Head of caudate nucleus (tissue), 42 donors: ENCODE data around the gene PCBP2.
"Not testable (repeated sequence)": the region's sequence is repeated elsewhere in the genome, so short reads cannot be mapped to it uniquely, and the experiment has no call there.

Experiments used
- DNase-seq, 42 donors: peaks; one replicate each; pipeline versions ENCODE4 v3.0.0 to v3.0.0-alpha.2; 2020 to 2021; ENCODE audit warnings: mixed read lengths in 7 of 42
- intact Hi-C: fragments of 100-400 bp; cut with DNase I; formaldehyde crosslinking; loops from one replicate; pipeline ENCODE4 v1.15.0; 2022

The PCBP2 gene

GRCh38 chr12:53451661-53452158, at the start of gene PCBP2:
Gene PCBP2, plus strand, starts transcription at chr12:53452102. Its CDS starts 2,699 bp downstream, at chr12:53454801.
- intact Hi-C loops: loop anchor here (1.0 to 5.0 kb wide), 2 partner anchors 10 to 41 kb away; partner anchors contain the start of gene PRR13
- peak; percentile 98 to 100 (median 99) for DNase-seq

GRCh38 chr12:53402351-53402750, 49.6 kb upstream of the PCBP2 start:
- intact Hi-C loops: not testable (repeated sequence)
- peak in 1 of 42 donors; percentile 28 for DNase-seq

- intact Hi-C loops: no loop called here
Observed at GRCh38 chr12:53402871-53403270, 49.0 kb upstream of the PCBP2 start.

GRCh38 chr12:53410951-53411350, 41.0 kb upstream of the PCBP2 start:
- no peak for DNase-seq
- intact Hi-C loops: no loop called here

More at GRCh38 chr12:53402871-53403270, 49.0 kb upstream of the PCBP2 start:
- peak in 1 of 42 donors; percentile 9 for DNase-seq

GRCh38 chr12:53413485-53414204, 38.3 kb upstream of the PCBP2 start:
- no peak for DNase-seq
- intact Hi-C loops: no loop called here

GRCh38 chr12:53414756-53415417, 37.0 kb upstream of the PCBP2 start:
- DNase-seq: no peak
- intact Hi-C loops: loop anchor here (5.0 kb wide), 1 partner anchor 63 kb away; no protein-coding TSS in a partner anchor

- intact Hi-C loops: loop anchor here (5.0 kb wide), 1 partner anchor 64 kb away; no protein-coding TSS in a partner anchor
- not testable (repeated sequence) for DNase-seq
Observed at GRCh38 chr12:53415752-53416389, 36.0 kb upstream of the PCBP2 start.

GRCh38 chr12:53417291-53417816, 34.5 kb upstream of the PCBP2 start:
- intact Hi-C loops: loop anchor here (5.0 kb wide), 1 partner anchor 65 kb away; no protein-coding TSS in a partner anchor

GRCh38 chr12:53418221-53418620, 33.7 kb upstream of the PCBP2 start:
- intact Hi-C loops: loop anchor here (5.0 kb wide), 1 partner anchor 66 kb away; no protein-coding TSS in a partner anchor
- no peak for DNase-seq

More at GRCh38 chr12:53417291-53417816, 34.5 kb upstream of the PCBP2 start:
- not testable (repeated sequence) for DNase-seq

- intact Hi-C loops: loop anchor here (5.0 kb wide), 1 partner anchor 67 kb away; no protein-coding TSS in a partner anchor
Observed at GRCh38 chr12:53419756-53420155, 32.1 kb upstream of the PCBP2 start.

GRCh38 chr12:53422247-53422646, 29.7 kb upstream of the PCBP2 start:
- intact Hi-C loops, DNase-seq: not testable (repeated sequence)

More at GRCh38 chr12:53419756-53420155, 32.1 kb upstream of the PCBP2 start:
- no peak for DNase-seq

- DNase-seq: no peak
- intact Hi-C loops: no loop called here
Observed at GRCh38 chr12:53423597-53423996, 28.3 kb upstream of the PCBP2 start, which contains the start of gene AMHR2. Gene AMHR2, plus strand, starts transcription at chr12:53423855. Its CDS starts 80 bp downstream, at chr12:53423935.

GRCh38 chr12:53424626-53425514, 27.0 kb upstream of the PCBP2 start:
- intact Hi-C loops: no loop called here
- DNase-seq: no peak

GRCh38 chr12:53425515-53426150, 26.3 kb upstream of the PCBP2 start:
- DNase-seq: no peak
- intact Hi-C loops: no loop called here

- DNase-seq: peak in 21 of 42 donors; percentile 11 to 70 (median 32)
- intact Hi-C loops: no loop called here
Observed at GRCh38 chr12:53427905-53428594, 23.9 kb upstream of the PCBP2 start.

GRCh38 chr12:53428741-53429140, 23.2 kb upstream of the PCBP2 start:
- no peak for DNase-seq
- intact Hi-C loops: no loop called here

- DNase-seq: no peak
- intact Hi-C loops: no loop called here
Observed at GRCh38 chr12:53430116-53430515, 21.8 kb upstream of the PCBP2 start.
